IPS-18c (cell line): ENCODE data around the gene PCLO.

Source experiments
- H3K4me3 ChIP-seq: 2 replicates; pipeline ENCODE4 v1.7.0; 2013; ENCODE audit warnings: low read depth, mild to moderate bottlenecking, low read length, moderate library complexity; ENCODE audit not compliant: insufficient read depth
- H3K9me3 ChIP-seq: one replicate; pipeline ENCODE4 v1.6.1; 2013; ENCODE audit warnings: mild to moderate bottlenecking, low read length, moderate library complexity; ENCODE audit not compliant: control insufficient read depth, insufficient read depth

PCLO gene

DNA sequence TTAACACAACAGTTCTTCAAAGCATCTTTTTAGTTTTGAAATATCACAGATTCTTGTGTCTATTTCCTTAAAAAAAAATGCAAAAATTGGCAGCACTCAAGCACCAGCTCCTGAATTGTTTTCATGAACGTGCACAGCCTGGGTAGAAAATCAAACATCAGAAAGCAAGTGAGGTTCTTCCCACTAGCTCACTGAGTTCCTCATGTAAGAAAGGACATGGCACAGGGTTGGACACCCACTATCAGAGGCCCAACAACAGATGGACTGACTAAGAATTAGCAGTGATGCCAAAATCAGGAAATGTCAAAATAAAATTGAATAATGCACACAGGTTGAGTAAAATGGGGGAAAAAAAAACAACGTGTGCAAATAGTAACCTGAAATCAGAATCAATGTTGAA, 146.8 kb downstream of the PCLO start:
- Histone ChIP-seq H3K9me3 (no peaks in the 10 kb centered on the region), H3K4me3 (no peak overlapping the region)

DNA sequence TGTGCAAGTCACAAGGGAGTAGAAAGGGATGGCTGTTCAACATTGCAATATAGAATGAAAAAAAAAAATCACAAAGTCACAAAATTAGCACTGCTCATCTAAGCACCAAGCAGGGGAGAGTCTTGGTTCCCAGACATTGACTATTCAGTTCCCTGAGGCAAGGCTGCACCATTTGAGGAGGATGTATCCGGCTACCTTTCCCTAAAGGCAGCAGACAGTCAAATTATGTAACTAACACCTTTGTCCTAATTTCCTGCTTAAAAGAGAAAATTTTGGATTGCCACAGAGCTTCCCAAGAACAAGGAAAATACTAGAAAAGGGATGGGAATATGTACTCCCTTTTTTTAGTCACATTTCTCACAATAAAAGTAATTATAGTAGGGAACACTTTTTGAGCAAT, 148.1 kb downstream of the PCLO start:
- Histone ChIP-seq H3K4me3 (no peak overlapping the region), H3K9me3 (no peaks in the 10 kb centered on the region)

DNA sequence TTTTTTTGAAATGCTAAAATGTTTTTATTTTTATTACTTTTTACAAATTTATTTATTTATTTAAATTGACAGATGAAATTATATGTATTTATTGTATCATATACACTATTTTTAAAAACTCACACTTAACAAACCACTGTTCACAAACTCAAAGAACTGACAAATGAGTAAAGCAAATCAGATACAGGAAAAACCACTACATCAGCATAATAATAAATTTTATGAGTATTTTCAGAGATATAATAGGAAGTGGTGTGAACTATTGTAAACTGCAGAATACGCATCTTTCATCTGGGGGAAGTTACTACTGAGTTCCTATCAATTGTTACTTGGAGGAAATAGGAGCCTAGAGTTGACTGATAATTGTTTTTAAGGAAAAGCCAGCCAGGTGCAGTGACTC, 150.7 kb downstream of the PCLO start:
- no peak overlapping the region for H3K4me3 ChIP-seq
- no peaks in the 10 kb centered on the region for H3K9me3 ChIP-seq

DNA sequence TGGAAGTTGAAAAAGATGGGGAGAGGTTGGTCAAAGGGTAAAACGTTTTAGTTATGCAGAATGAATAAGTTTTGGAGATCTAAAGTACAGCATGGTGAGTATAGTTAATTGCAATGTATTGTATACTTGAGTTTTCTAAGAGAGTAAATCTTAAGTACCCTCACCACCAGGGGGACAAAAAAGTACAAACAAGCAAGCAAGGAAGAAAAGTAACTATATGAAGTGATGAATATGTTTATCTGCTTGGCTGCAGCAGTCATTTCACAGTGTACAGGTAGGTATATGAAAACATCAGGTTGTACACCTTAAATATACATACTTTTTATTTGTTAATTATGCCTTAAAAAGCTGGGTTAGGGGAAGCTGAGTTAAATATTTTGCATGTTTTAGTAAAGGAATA, 157.3 kb downstream of the PCLO start:
- Histone ChIP-seq H3K9me3 (no peaks in the 10 kb centered on the region), H3K4me3 (no peak overlapping the region)

DNA sequence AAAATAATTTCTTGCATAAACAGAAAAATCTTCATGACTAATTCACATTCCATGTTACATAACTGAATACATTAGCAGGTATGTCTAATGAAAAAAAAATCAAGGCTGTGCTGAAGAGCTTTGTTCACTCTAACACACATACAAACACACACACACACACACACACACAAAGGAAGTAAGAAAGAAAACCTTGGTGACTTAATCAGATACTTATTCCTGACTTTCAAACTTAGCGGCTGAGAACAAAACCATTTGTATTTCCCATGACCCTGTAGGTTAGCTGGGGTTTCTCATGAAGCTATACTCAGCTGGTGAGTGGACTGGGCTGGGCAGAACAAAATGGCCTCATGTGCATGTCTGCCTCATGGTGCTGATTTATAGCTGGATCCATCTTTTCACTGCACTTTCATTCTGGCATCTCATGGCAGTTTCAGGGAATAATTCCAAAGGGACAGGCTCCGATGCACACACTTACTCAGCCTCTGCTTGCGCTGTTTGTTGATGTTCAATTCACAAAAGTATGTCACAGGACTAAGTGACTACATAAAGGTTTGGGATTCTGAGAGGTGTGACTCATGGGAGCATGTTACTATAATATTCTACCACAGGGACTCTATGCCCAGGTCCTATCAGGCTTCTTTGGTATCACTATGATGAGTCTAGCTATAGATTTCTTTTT, 161.2 kb downstream of the PCLO start:
- H3K4me3 ChIP-seq = no peak overlapping the region
- H3K9me3 ChIP-seq = no peaks in the 10 kb centered on the region

DNA sequence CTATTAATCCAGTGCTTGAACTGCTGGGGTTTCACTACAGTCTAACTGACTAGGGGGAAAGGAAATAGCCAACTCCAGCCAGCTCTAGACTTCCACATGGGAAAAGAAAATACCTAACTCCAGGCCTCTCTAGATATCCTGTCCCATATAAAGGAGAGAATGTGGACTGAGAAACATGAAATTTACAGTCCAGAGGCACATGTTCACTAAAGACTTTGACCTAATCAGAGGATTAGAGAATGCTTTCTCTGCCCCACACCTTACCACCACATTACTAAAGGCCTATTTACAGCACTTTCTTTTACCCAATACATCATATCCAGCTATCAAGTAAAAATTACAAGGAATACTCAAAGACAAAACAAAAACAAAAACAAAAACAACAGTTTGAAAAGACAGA, 164.2 kb downstream of the PCLO start:
- Histone ChIP-seq H3K4me3 (no peak overlapping the region), H3K9me3 (no peaks in the 10 kb centered on the region)

DNA sequence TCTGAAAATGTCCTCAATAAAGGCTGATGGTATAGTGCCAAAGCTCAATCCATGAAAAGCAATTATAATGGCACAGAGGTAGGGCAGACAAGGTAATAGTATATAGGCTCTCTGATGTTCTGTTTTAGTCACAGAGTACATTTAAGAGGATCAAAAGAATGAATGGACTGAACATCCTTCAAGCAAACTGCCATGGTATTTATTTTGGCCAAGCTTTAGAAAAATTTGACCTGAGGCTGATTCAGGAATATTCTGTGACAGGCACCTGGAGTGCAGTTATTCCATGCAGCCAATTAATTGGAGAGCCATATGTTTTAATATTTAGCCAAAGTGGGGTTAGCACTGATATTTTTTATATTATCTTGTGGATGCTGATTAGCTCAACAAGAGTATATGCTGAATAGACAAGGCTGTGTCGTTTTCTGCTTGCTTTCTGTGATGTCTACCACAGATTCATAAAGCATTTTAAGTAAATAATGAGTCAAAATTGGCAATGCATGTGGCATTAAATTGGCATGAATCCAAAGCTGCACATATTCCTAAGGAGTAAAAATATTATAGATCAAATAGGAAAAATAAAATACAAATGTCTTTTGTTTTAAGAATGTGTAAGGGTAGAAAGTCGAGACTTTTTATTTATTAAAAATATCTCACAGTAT, 177.4 kb downstream of the PCLO start:
- no peak overlapping the region for H3K4me3 ChIP-seq
- H3K9me3 ChIP-seq = no peaks in the 10 kb centered on the region

DNA sequence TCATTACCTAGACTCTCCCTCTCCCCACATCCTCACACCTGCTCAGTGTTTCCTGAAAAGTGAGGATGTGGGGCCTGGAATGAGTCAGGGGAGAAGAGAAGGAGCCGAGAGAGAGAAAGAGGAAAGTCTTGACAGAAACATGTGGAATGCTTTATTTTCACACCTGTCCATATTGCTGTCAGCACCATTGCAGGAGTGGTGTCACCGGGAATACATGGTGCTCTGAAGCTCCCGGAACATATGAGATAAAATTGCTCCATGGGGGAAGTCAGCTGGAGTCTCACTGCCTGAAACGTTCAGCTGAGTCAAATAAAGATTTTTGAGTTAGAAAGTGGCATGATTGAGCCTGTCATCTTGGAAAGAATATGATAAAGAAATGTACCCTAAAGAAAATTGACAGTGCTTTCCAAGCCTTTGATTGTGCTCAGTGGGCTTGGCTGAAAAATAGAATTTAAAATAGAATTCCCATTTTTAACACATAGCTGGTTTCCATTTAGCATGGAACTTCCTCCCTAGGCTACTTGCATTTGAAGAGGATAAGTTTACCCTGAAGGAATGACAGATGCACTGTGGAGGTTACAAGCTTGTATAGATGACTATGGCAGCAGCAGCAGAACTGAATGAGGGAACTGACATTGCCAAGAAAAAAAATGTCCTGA, 182.4 kb downstream of the PCLO start:
- H3K9me3 ChIP-seq = no peaks in the 10 kb centered on the region

DNA sequence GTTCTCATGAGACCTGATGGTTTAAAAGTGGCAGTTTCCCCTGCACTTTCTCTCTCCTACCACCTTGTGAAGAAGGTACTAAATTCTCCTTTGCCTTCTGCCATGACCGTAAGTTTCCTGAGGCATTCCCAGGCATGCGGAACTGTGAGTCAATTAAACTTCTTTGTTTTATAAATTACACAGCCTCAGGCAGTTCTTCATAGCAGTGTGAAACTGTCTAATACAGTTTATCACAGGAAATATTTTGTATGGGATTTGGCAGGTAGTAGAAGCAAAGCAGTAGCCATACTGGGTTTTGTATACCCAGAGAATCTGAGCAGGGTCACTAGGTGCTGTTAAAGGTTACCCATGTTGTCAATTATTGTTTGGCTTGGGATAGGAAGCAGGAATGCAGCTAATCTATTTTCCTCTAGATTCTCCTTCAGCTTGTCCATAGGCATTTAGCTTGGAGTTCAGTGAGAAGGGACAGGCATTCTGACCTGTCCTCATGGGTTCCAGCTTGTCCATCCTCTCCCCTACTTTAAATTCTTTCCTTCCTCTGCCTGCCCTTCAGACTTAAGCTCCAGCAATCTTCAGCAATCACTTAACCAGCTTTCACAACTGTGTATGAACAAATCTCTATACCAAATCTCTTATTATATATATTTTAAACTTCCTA, 186.7 kb downstream of the PCLO start:
- Histone ChIP-seq H3K9me3 (no peaks in the 10 kb centered on the region), H3K4me3 (no peak overlapping the region)

More for the DNA sequence above, 182.4 kb downstream of the PCLO start:
- no peak overlapping the region for H3K4me3 ChIP-seq

DNA sequence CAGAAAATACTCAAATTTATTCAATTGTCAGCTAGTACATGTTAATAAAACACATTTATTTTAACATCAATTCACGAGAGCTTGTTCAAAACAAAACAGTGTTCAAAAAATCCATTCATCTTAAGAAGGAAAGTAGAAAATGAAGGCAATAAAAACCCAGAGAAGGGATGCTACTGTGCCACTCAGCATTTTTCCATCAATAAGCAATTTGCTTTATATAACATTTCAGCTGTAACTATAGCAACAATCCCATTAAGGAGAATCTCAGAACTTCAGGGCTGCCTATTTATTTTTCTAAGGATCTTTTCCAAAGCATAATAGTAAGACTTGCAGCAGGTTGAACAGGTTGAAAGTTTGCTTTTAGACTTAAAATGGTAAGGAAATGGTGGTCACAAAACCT, 190.5 kb downstream of the PCLO start:
- Histone ChIP-seq H3K4me3 (no peak overlapping the region), H3K9me3 (no peaks in the 10 kb centered on the region)

DNA sequence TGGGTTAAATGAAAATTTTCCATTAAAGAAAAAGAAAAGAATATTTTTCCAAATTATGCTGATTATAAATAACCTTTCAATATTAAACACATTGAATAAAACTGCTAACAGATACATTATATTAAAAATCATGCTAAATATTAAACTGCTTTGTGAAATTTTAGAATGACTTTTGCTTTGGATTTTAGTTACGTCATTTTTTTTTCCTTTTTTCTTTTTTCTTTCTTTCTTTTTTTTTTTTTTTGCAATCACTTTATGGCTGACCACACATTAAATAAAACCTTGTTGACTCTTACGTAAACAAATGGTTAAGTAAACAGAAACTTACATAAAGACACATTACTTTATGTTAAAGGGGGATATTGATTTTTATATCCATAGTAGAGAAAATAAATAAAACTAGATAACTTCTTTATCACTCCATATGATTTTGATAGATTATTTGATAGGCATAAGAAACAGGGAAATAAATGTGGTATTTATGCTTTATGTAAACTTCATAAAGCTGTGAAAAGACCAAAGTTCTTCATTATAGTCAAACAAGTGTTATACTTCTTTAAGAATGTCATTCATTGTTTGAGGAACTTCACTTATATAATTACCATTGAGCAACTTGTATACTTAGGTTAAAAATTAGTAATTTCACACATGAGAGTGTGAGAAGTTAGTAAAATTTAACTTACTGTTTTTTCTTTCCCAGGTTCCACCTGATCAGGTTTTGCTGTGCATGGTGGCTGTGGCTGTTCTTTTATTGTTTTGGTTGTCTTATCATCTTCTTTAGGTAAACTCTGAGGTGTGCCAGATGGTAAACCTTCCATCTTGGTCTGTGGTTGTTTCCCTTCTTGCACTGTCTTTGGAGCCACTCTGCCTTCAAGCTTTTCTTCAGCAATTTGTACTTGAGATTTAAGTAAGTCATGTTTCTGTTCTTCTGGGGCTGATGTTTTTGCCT, 197.3 kb downstream of the PCLO start:
- no peaks in the 10 kb centered on the region for H3K9me3 ChIP-seq
- H3K4me3 ChIP-seq = no peak overlapping the region

DNA sequence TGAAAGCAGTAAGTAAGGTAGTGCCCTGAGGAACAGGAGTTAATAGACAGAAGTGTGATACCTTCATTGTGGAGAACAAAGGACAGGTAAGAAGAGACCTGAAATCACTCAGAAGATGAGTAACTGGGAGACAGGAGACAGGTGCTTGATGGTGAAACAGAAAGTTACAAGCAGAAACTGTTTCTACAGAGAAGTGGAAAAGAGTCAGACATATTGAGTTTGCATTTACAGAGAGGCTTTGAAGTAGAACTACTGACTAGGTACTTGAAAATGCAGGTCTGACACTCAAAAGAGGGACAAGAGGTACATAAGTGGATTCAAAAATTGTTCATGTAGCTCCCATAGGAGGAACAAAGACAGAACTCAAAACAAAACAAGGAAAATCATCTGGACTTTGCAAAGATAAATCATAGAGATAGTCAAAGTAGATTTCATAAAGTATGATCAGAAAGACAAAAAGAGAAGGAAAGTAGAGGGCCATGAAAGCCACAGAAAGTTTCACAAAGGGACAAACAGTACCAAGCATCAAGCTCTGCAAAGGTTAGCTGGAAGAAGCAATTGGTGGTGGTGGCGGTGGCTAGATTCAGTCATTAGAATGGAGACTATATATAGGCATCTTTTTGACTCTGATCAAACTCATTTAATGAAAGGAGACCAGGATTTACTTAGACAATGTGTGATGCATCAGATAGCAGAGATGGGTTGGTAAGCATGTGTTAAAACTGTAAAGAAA, 198.4 kb downstream of the PCLO start:
- Histone ChIP-seq H3K9me3 (no peaks in the 10 kb centered on the region), H3K4me3 (no peak overlapping the region)

DNA sequence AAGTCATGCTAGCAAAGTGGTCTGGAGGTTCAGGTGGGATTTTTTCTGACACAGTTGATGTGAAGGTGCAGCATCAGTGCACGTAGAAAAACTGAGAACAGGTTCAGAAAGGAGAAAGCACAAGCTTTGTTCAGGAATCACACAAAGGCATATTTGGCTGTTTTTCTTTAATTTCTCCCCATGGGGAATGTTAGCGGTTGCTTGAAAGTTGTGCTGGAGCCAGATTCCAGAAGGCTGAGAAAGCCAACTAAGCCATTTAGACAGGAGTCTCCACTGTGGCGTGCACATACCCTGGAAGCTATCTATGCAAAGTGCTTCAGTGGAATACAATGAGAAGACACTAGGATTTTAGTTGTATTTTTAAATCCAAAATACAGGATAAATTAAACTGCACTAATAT, 201.4 kb downstream of the PCLO start:
- Histone ChIP-seq H3K9me3 (no peaks in the 10 kb centered on the region), H3K4me3 (no peak overlapping the region)

DNA sequence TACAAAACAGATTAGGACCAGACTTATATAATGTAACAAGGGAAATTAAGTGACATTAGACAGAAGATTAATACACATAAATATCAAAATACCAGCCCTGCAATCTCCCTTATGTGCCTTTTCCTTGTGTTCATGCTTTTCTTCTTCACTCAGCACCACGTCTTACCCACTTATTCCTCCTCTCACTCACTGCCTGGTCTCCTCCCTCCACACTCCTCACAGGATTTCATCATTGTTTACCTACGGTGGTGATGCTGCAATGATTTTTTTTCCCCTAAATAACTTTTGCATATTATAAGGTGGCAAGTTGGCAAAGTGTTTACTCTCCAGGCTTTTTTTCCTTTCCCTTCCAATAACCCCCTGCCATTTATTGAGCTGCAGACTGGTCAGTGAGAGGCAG, 203.2 kb downstream of the PCLO start:
- no peak overlapping the region for H3K4me3 ChIP-seq

DNA sequence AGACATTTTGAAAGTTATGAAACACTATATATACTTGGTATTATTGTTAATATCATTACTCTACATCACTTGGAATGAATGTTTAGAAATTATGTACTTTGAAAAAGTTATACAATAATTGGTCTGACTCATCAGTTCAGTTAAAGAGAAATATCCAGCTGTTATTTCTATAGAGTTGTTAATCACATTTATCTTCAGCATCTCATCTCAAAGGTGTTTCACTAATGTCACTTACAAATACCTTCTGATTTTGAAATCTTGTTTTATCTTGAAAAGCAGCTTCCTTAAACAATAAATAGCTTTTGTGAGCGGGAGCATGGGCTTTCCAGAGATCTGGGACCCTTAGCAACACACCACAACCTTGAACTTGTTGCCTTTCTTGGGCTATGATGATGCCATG, 205.2 kb downstream of the PCLO start:
- H3K4me3 ChIP-seq = no peak overlapping the region
- no peaks in the 10 kb centered on the region for H3K9me3 ChIP-seq

More for the DNA sequence above, 203.2 kb downstream of the PCLO start:
- H3K9me3 ChIP-seq = no peaks in the 10 kb centered on the region

DNA sequence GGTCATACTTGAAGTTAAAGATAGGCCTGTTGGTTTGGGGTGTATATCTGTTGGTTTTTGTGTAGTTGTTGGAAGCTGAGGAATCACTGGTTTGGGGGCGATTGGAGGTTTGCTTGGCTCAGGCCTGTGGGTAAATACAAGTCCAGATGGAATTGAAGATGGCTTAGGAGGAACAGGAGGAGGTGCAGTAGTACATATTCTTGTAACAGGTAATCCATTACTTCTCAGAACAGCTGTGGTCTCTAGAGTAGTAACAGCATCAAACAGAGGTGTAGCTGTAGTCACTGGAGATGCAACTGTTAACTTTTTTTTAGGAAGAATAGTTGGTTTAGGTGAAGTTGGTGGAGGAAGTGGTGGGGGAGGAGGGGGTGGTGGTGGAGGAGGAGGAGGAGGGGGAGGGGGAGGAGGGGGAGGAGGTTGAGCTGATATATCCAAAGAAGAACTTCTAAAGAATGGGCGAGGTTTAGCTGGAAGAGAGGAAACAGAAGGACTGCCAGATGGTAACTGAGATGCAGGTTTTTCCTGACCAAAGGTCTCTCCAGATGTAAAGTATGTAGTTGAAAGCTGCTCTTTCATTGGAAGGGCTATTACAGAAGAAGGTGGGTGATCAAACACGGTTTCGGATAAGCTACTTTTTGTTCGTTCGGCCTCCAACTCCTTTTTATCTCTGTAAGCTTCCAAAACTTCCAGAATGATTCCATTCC, 209.2 kb downstream of the PCLO start:
- no peak overlapping the region for H3K4me3 ChIP-seq
- no peaks in the 10 kb centered on the region for H3K9me3 ChIP-seq
